Upper lobe of right lung (tissue), 1 donor: ENCODE results near the gene ALDH7A1. TPM values are rescaled to one million over a fixed set of nuclear protein-coding genes. Genes with fewer than 3 reads are reported as not detected.
A peak's percentile ranks its signal among the peaks of the same experiment; 100 is the strongest.

Source experiments
- ATAC-seq: fragments of 200-7000 bp; cut with Tn5 transposase; one replicate; pipeline ENCODE4 v1.9.1; 2020; ENCODE audit warnings: mild to moderate bottlenecking, moderate library complexity
- DNase-seq: peaks from one replicate; pipeline ENCODE4 v3.0.0-alpha.2; 2020
- H3K27ac ChIP-seq: fragments of 200-600 bp; one replicate; pipeline ENCODE4 v1.8.0; 2022
- H3K27me3 ChIP-seq: fragments of 200-600 bp; one replicate; pipeline ENCODE4 v1.8.0; 2022; ENCODE audit warnings: mild to moderate bottlenecking
- H3K36me3 ChIP-seq: fragments of 200-600 bp; one replicate; pipeline ENCODE4 v1.8.0; 2022
- H3K4me1 ChIP-seq: fragments of 200-600 bp; one replicate; pipeline ENCODE4 v1.8.0; 2022
- H3K4me3 ChIP-seq: fragments of 200-600 bp; one replicate; pipeline ENCODE4 v1.8.0; 2022; ENCODE audit warnings: mild to moderate bottlenecking
- H3K9me3 ChIP-seq: fragments of 200-600 bp; one replicate; pipeline ENCODE4 v1.8.0; 2022
- CTCF ChIP-seq: fragments of 200-600 bp; IDR thresholded peaks from one replicate; pipeline ENCODE4 v1.8.0; 2022; ENCODE audit warnings: antibody characterized with exemption
- intact Hi-C: fragments of 100-400 bp; cut with DNase I; formaldehyde crosslinking; loops from one replicate; pipeline ENCODE4 v1.11.0; 2022
- total RNA-seq: library from RNA; stranded (reverse); fragmentation: NEBNext Ultra II Directional; extraction: Animal tissue kit (Norgen Biotek cat#: 25700); gene quantifications from one replicate; pipeline ENCODE4 v1.2.1, GENCODE V29; 2021
- donor health status: DM: no; HTN: yes; CAD: no; lungs with severe emphysema.

Gene ALDH7A1
- total RNA-seq, 1 donor from 2014 or later = 26.1 TPM

GRCh38 chr5:126595486-126596083 is 566 bp upstream of the ALDH7A1 start:
- DNase-seq (no peak), ATAC-seq (no peak)
- Histone ChIP-seq H3K4me1 (peaks cover 14% of the 10 kb centered on the region), H3K4me3 (peak overlapping the region; percentile 75), H3K27ac (peak overlapping the region; percentile 80), H3K27me3 (no peaks in the 10 kb centered on the region), H3K36me3 (no peaks in the 10 kb centered on the region), H3K9me3 (no peaks in the 10 kb centered on the region)
- intact Hi-C loops = loop anchor here (5.0 kb wide), 1 partner anchor 253 kb away; no protein-coding TSS in a partner anchor
- no peak for TF ChIP-seq CTCF

GRCh38 chr5:126591549-126591948 is 3.5 kb downstream of the ALDH7A1 start:
- no peak for DNase-seq
- Histone ChIP-seq H3K27ac (no peak overlapping the region), H3K9me3 (no peaks in the 10 kb centered on the region), H3K27me3 (no peaks in the 10 kb centered on the region), H3K36me3 (peaks cover 4% of the 10 kb centered on the region), H3K4me3 (no peak overlapping the region), H3K4me1 (peaks cover 9% of the 10 kb centered on the region)
- no peak for ATAC-seq
- no peak for TF ChIP-seq CTCF
- intact Hi-C loops = no loop called here

- DNase-seq (no peak), ATAC-seq (no peak)
- TF ChIP-seq CTCF = no peak
These were observed 5.3 kb downstream of the ALDH7A1 start for GRCh38 chr5:126589536-126590297.

GRCh38 chr5:126587551-126588390 is 7.2 kb downstream of the ALDH7A1 start:
- DNase-seq = no peak
- H3K27me3 ChIP-seq = no peaks in the 10 kb centered on the region
- H3K36me3 ChIP-seq = peaks cover 29% of the 10 kb centered on the region
- ATAC-seq = no peak
- no peak for TF ChIP-seq CTCF
- no peaks in the 10 kb centered on the region for H3K4me1 ChIP-seq
- intact Hi-C loops = no loop called here
- no peak overlapping the region for H3K27ac ChIP-seq
- no peaks in the 10 kb centered on the region for H3K9me3 ChIP-seq
- H3K4me3 ChIP-seq = no peak overlapping the region

More at GRCh38 chr5:126589536-126590297, 5.3 kb downstream of the ALDH7A1 start:
- H3K4me1 ChIP-seq = peaks cover 9% of the 10 kb centered on the region
- H3K9me3 ChIP-seq = no peaks in the 10 kb centered on the region
- H3K27ac ChIP-seq = no peak overlapping the region
- H3K27me3 ChIP-seq = no peaks in the 10 kb centered on the region
- H3K4me3 ChIP-seq = no peak overlapping the region
- intact Hi-C loops = no loop called here
- peaks cover 15% of the 10 kb centered on the region for H3K36me3 ChIP-seq

GRCh38 chr5:126583761-126584160 is 11.3 kb downstream of the ALDH7A1 start:
- no peak overlapping the region for H3K27ac ChIP-seq
- DNase-seq (no peak), ATAC-seq (no peak)
- H3K9me3 ChIP-seq = no peaks in the 10 kb centered on the region
- intact Hi-C loops = no loop called here
- H3K4me1 ChIP-seq = no peaks in the 10 kb centered on the region
- no peaks in the 10 kb centered on the region for H3K27me3 ChIP-seq
- TF ChIP-seq CTCF = no peak
- peaks cover 53% of the 10 kb centered on the region for H3K36me3 ChIP-seq
- H3K4me3 ChIP-seq = no peak overlapping the region
